Epithelial cell of proximal tubule (primary cell): ENCODE data around the gene UGT1A8. TPM values are rescaled to one million over a fixed set of nuclear protein-coding genes. Genes with fewer than 3 reads are reported as not detected.

Experiments used
- DNase-seq: peaks from one replicate; pipeline ENCODE4 v3.0.0-alpha.2; 2011; ENCODE audit warnings: low read depth
- H3K4me3 ChIP-seq: 2 replicates; pipeline ENCODE4 v1.5.1; 2011; ENCODE audit warnings: low read depth, mild to moderate bottlenecking, low read length
- CTCF ChIP-seq: conservative IDR thresholded peaks from 2 replicates; pipeline ENCODE4 v1.5.1; 2012; ENCODE audit warnings: low read depth, mild to moderate bottlenecking, low read length
- total RNA-seq: library from RNA; depleted of rRNA; stranded (reverse); fragments of >200 nt; gene quantifications from 2 replicates; pipeline ENCODE4 v1.2.3, GENCODE V29; 2015

Gene UGT1A8
- total RNA-seq, 1 donor from 2014 or later = not detected

- no peak for DNase-seq
- no peak for TF ChIP-seq CTCF
- H3K4me3 ChIP-seq = no peak overlapping the region
Measured at GRCh38 chr2:233768076-233768475, 150.6 kb downstream of the UGT1A8 start.

- H3K4me3 ChIP-seq = no peak overlapping the region
- DNase-seq = no peak
- no peak for TF ChIP-seq CTCF
Measured at GRCh38 chr2:233769260-233769659, 151.8 kb downstream of the UGT1A8 start.

GRCh38 chr2:233772153-233772552 lies 154.7 kb downstream of the UGT1A8 start:
- TF ChIP-seq CTCF = no peak
- DNase-seq = no peak
- no peak overlapping the region for H3K4me3 ChIP-seq

GRCh38 chr2:233772583-233772982 lies 155.2 kb downstream of the UGT1A8 start:
- no peak overlapping the region for H3K4me3 ChIP-seq
- TF ChIP-seq CTCF = no peak
- DNase-seq = no peak

GRCh38 chr2:233773854-233774253 lies 156.4 kb downstream of the UGT1A8 start:
- H3K4me3 ChIP-seq = no peak overlapping the region
- no peak for TF ChIP-seq CTCF
- DNase-seq = no peak

GRCh38 chr2:233775414-233775813 lies 158.0 kb downstream of the UGT1A8 start:
- no peak for TF ChIP-seq CTCF
- no peak for DNase-seq
- H3K4me3 ChIP-seq = no peak overlapping the region

- H3K4me3 ChIP-seq = no peak within 1 kb of the TSS
- DNase-seq = no peak
- no peak for TF ChIP-seq CTCF
Measured at GRCh38 chr2:233778030-233778429, 160.6 kb downstream of the UGT1A8 start, which contains the start of gene MROH2A. MROH2A (plus strand) TSS chr2:233778330; CDS start chr2:233779359, 1,029 bp downstream.
